Measurements from ENCODE around the gene GMDS. TPM values are rescaled to one million over a fixed set of nuclear protein-coding genes. Genes with fewer than 3 reads are reported as not detected.

Gene GMDS
- total RNA-seq, 8 experiments from 2014 or later: 4.5 to 61.7 (median 6.9) TPM

DNA sequence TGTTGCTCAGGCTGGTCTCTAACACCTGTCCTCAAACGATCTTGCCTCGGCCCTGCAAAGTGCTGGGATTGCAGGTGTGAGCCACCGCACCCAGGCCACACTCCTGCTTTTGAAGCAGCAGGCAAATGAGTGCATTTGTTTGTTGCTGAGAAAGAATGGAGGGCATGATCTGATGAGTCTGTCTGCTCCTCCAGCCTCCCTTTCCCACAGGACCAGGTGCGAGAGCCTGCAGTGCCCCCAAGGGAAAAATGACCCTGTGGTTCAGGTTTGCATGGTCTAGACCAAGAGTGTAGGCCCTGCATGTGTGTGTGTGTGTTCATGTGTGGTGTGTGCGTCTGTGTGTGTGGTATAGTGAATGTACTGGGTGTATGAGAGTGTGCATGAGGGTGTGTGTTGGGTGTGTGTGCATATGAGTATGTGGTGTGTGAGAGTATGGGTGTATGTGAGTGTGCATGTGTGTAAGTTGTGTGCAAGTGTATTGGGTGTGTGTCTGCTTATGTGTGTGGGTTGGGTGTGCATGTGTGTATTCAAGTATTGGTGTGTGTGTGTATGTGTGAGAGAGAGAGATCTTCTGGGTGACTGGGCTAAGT is 658.4 kb downstream of the GMDS start:
- in situ Hi-C loops (cut with MboI; ENCODE audit: low pct_unique_long_range_greater_than_20kb in 2 of 9, low sequenced_read_pairs in 9 of 9, unreplicated experiment in 9 of 9): loop anchor here in 5 of 9 experiments (25.0 kb wide), 3 partner anchors 775 to 1125 kb away; no protein-coding TSS in a partner anchor
- 71 to 100% (median 87%) methylated on average over 1 to 2 of the region's 5 CpGs; no CpG with 5 or more reads in 6 of the 10 experiments for WGBS, 10 experiments
- ATAC-seq (replicated peaks in 6 of 8): no peak
- no peaks in the 10 kb centered on the region for H3K4me1 ChIP-seq (replicated peaks in 1 of 2)
- no peak overlapping the region for H3K27ac ChIP-seq
- H3K4me3 ChIP-seq: no peak overlapping the region

DNA sequence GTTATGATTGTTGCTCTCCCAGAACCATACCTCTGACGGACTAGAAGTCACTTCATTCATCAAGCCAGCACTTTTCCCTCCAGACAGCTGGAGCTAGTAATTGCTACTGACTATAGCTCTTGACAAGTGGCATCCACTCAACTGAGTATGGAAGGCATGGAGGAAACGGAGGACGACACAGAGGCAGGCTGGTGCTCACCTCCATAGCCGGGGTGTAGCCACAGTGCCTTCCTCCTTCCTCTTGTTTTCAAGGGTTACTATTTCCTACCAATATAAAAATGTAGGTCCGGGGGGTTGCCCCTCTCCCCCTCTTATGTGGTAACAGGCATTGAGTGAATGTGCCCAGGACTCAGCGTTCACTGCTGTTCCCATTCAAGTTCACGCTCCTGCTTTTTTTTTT is 659.1 kb downstream of the GMDS start:
- H3K4me1 ChIP-seq (replicated peaks in 1 of 2): no peaks in the 10 kb centered on the region
- H3K27ac ChIP-seq: no peak overlapping the region
- H3K4me3 ChIP-seq: no peak overlapping the region
- in situ Hi-C loops (cut with MboI; ENCODE audit: low pct_unique_long_range_greater_than_20kb in 2 of 9, low sequenced_read_pairs in 9 of 9, unreplicated experiment in 9 of 9): loop anchor here in 5 of 9 experiments (25.0 kb wide), 3 partner anchors 776 to 1126 kb away; no protein-coding TSS in a partner anchor
- WGBS, 10 experiments: 43 to 100% (median 83%) methylated on average over 1 to 5 of the region's 7 CpGs; no CpG with 5 or more reads in 1 of the 10 experiments
- no peak for ATAC-seq (replicated peaks in 6 of 8)

DNA sequence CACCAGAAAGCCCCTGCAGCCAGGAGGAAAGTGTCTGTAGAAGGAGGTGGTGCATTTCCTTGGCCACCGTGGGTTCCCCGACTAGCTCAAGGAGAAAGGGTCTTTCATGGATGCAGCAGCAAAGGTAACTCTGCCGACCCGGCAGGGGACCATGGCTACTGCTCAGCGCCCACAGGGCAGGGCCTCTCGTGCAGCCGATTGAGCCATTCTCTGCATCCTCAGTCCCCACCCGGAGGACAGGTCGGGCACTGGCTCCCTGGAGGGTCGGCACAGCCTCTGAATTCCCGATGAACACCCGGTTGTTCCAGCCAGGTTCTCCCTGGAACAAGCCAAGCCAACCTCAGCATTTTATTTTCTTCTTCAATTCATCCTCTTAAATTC is 659.7 kb downstream of the GMDS start:
- ATAC-seq (replicated peaks in 6 of 8): no peak
- no peaks in the 10 kb centered on the region for H3K4me1 ChIP-seq (replicated peaks in 1 of 2)
- in situ Hi-C loops (cut with MboI; ENCODE audit: low pct_unique_long_range_greater_than_20kb in 2 of 9, low sequenced_read_pairs in 9 of 9, unreplicated experiment in 9 of 9): loop anchor here in 5 of 9 experiments (25.0 kb wide), 3 partner anchors 777 to 1127 kb away; no protein-coding TSS in a partner anchor
- H3K4me3 ChIP-seq: no peak overlapping the region
- no peak overlapping the region for H3K27ac ChIP-seq
- WGBS, 10 experiments: 53 to 100% (median 82%) methylated on average over 2 to 11 of the region's 12 CpGs; no CpG with 5 or more reads in 3 of the 10 experiments

DNA sequence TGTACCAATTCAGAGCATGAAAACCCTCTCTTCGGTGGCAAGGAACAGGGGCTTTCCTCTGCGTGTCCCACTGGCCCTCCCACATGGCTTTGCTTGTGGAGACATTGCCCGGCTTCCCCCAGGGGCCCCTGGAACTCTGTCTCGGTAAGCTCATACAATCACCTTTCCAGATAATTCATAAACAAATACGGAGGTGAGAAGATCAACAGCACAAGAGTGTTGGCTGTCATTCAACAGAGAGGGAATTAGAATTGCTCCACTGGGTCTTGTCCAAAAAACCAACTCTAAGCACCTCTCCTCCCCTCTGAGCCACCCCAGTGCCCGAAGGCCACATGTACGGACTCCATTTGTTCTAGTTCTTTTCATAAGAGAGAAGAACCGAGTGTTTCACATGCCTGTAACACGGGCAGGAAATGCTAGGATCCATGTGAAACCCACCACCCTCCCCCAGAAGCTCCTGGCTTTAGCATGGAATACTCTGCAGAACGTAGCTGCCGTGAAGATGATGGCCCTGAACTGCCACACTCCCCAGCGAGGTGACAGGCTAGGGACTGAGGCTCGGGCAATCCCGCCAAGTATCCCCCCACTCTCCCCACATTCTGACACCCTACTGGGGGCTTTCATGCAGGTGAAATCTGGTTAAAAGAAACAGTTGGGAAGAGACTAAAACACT is 660.3 kb downstream of the GMDS start:
- WGBS, 10 experiments: 35 to 93% (median 80%) methylated on average over 1 to 12 of the region's 14 CpGs; no CpG with 5 or more reads in 1 of the 10 experiments
- ATAC-seq (replicated peaks in 6 of 8): no peak
- no peak overlapping the region for H3K27ac ChIP-seq
- H3K4me3 ChIP-seq: no peak overlapping the region
- in situ Hi-C loops (cut with MboI; ENCODE audit: low pct_unique_long_range_greater_than_20kb in 2 of 9, low sequenced_read_pairs in 9 of 9, unreplicated experiment in 9 of 9): loop anchor here in 5 of 9 experiments (25.0 kb wide), 3 partner anchors 777 to 1127 kb away; no protein-coding TSS in a partner anchor
- H3K4me1 ChIP-seq (replicated peaks in 1 of 2): no peaks in the 10 kb centered on the region

DNA sequence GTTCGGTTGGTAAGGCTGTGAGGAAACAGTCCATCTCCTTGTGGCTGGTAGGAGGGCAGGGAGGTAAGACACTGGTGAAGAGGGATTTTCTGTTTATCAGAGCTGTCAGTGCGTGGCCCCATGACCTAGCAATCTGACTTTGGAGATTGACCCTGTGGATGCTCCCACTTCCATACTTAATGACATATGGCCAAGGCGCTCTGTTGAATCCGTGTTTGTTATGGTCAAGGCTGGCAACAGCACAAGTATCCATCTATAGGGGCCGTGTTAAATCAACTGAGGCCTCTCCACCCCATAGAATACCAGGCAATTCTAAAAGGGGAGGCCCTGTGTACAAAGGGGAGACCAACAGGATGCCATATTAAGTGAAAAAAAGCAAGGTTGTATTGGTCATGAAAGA is 661.3 kb downstream of the GMDS start:
- ATAC-seq (replicated peaks in 6 of 8): no peak
- in situ Hi-C loops (cut with MboI; ENCODE audit: low pct_unique_long_range_greater_than_20kb in 2 of 9, low sequenced_read_pairs in 9 of 9, unreplicated experiment in 9 of 9): loop anchor here in 5 of 9 experiments (25.0 kb wide), 3 partner anchors 778 to 1128 kb away; no protein-coding TSS in a partner anchor
- Histone ChIP-seq H3K4me1 (replicated peaks in 1 of 2) (no peaks in the 10 kb centered on the region), H3K4me3 (no peak overlapping the region), H3K27ac (no peak overlapping the region)
- WGBS, 10 experiments: 30 to 100% (median 90%) methylated on average over 1 to 5 of the region's 5 CpGs; no CpG with 5 or more reads in 1 of the 10 experiments

DNA sequence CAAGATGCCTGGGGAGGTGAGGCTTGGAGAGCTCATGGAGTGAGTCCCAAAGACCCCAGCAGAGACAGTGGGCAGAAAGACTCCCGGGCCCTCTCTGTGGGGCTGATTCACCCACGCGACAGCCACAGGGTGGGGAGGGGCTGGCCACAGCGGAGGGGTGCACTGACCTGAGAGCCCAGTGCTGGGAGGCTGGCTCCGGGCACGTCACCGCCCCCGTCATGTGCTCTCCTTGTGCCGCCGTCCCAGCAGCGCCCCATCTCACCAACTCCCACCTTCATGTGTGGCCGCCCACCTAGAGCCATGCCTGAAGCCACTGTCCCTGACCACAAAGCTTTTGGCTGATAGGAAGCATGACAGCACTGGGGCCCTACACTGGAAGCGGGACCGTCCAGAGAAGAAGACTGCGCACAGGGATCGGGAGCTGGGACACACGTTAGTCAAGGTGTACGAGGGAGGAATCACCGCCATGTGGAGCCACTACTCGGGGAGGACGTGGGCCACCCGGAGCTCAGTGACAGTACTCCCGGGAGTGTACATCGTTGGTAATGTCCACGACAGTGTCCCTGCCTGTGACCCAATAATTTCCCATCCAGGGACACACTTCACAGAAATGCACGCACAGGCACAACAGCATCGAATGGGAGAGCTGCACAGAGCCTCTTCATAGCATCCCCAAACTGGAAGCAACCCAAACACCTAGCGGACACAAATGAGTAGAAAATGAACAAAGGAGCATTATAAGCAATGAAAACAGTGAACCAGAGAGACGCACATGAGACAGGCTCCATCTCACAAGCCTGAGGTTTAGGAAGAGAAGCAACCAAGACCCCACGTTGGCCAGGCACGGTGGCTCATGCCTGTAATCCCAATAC is 664.0 kb downstream of the GMDS start:
- Histone ChIP-seq H3K27ac (no peak overlapping the region), H3K4me3 (no peak overlapping the region), H3K4me1 (replicated peaks in 1 of 2) (no peaks in the 10 kb centered on the region)
- WGBS, 10 experiments: 40 to 100% (median 87%) methylated on average over 1 to 6 of the region's 31 CpGs; no CpG with 5 or more reads in 3 of the 10 experiments
- in situ Hi-C loops (cut with MboI; ENCODE audit: low pct_unique_long_range_greater_than_20kb in 2 of 9, low sequenced_read_pairs in 9 of 9, unreplicated experiment in 9 of 9): loop anchor here in 5 of 9 experiments (25.0 kb wide), 3 partner anchors 781 to 1131 kb away; no protein-coding TSS in a partner anchor
- ATAC-seq (replicated peaks in 6 of 8): no peak

DNA sequence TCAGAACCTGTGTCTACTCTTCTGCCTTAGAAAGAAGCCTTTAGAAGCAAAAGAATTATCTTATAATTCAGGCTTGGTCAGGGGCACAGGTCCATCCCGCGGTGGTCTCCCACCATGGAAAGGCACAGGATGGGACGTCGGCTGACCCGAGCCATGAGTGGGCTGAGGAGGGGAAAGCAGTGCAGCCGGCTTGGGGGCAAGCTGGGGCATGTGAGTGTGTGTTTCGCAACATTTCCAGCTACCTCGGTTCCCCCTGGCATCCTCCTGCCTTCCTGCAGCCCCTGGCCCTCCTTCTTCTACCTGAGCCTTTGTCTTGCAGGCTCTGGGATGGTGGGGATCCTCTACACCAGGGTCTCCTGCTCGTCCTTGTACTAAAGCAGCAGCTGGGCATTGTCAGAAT is 664.8 kb downstream of the GMDS start:
- Histone ChIP-seq H3K4me1 (replicated peaks in 1 of 2) (peaks cover 0 to 2% of the 10 kb centered on the region in 2 donors), H3K27ac (no peak overlapping the region), H3K4me3 (no peak overlapping the region)
- in situ Hi-C loops (cut with MboI; ENCODE audit: low pct_unique_long_range_greater_than_20kb in 2 of 9, low sequenced_read_pairs in 9 of 9, unreplicated experiment in 9 of 9): loop anchor here in 5 of 9 experiments (25.0 kb wide), 3 partner anchors 782 to 1132 kb away; no protein-coding TSS in a partner anchor
- no peak for ATAC-seq (replicated peaks in 6 of 8)
- WGBS, 10 experiments: 57 to 100% (median 90%) methylated on average over 1 to 4 of the region's 9 CpGs; no CpG with 5 or more reads in 5 of the 10 experiments

DNA sequence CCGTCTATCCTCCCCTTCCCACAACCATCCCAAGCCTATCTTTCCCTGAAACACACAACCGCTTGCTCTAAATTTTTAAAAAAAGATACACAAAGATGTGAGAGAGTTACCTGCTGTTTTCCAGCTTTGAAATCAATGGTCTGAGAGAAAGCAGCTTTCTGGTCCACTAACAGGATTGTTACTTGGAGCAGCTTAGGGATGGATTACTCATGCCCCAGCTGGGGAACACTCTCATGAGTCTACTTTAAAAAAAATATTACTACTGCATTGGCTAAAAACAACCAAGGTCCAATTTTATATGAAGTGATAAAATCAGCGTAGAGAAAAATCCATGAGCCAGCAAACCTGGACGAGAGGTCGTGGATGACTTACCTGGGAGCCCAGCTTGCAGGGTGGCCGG is 665.3 kb downstream of the GMDS start:
- Histone ChIP-seq H3K4me1 (replicated peaks in 1 of 2) (peaks cover 0 to 7% of the 10 kb centered on the region in 2 donors), H3K4me3 (no peak overlapping the region), H3K27ac (no peak overlapping the region)
- in situ Hi-C loops (cut with MboI; ENCODE audit: low pct_unique_long_range_greater_than_20kb in 2 of 9, low sequenced_read_pairs in 9 of 9, unreplicated experiment in 9 of 9): loop anchor here in 5 of 9 experiments (25.0 kb wide), 3 partner anchors 782 to 1132 kb away; no protein-coding TSS in a partner anchor
- no peak for ATAC-seq (replicated peaks in 6 of 8)
- 65 to 93% (median 82%) methylated on average over 3 to 5 of the region's 6 CpGs; no CpG with 5 or more reads in 4 of the 10 experiments for WGBS, 10 experiments

DNA sequence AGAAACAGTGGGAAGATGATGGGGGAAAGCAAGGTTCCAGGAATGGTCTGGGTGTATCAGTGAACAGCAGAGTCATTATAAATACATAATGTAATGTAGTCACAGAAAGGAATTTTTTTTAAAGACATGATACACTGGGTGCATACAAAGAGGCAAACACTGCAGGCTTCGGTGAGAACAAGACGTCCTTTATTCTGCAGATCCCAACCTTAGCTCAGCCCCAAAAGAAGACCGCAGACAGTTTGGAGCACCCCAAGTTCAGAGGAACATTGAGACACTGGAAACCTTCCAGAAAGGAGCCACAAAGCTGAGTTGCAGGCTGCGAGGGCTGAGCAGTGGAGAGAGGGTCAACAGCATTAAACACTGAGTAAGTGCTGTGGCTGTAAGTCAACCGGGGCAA is 666.3 kb downstream of the GMDS start:
- 44 to 100% (median 81%) methylated on average over 1 to 4 of the region's 5 CpGs; no CpG with 5 or more reads in 1 of the 10 experiments for WGBS, 10 experiments
- in situ Hi-C loops (cut with MboI; ENCODE audit: low pct_unique_long_range_greater_than_20kb in 2 of 9, low sequenced_read_pairs in 9 of 9, unreplicated experiment in 9 of 9): loop anchor here in 5 of 9 experiments (25.0 kb wide), 3 partner anchors 783 to 1133 kb away; no protein-coding TSS in a partner anchor

DNA sequence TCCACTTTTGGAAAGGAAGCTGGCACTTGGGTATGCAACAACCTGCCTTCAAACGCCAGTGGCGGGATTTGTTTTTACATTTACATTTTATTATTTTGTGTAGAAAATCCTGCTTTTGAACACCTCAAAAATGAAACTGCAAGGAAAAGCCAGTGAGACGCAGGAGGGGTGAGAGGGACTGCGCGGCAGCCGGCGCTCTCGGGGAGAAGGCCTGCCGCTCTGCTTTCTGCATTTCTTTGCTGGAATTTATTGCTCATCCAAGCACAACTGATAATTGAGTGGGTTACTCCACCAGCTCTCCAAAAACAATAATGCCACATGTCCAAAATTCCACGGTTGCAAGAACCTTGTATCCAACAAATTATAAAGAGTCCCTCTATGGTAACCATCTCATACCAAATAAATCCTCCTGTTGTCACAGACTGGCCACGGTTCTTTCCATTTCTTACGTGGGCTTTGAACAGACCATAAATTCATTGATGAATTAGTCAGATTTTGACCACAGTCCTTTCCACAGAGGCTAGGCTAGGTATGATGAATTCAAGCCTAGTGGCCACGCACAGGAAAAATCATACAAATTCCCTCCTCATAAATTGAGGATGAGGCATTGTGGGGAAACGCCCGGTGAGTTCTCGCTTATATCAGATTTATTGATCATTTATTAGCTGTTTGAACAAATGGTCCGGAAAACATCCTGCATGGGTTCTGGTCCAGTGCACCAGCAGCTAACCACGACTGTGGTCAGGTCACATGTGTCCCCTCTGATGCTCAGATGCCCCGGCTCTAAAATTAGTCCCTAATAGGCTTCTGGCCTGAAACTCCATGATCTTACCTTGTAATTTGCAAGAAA is 667.3 kb downstream of the GMDS start:
- peak in 2 of 8 experiments; percentile 14 to 34 for ATAC-seq (replicated peaks in 6 of 8)
- peaks cover 2 to 8% of the 10 kb centered on the region in 2 donors for H3K4me1 ChIP-seq (replicated peaks in 1 of 2)
- H3K27ac ChIP-seq: no peak overlapping the region
- WGBS, 10 experiments: 42 to 98% (median 81%) methylated on average over 2 to 19 of the region's 19 CpGs
- no peak overlapping the region for H3K4me3 ChIP-seq
- in situ Hi-C loops (cut with MboI; ENCODE audit: low pct_unique_long_range_greater_than_20kb in 2 of 9, low sequenced_read_pairs in 9 of 9, unreplicated experiment in 9 of 9): loop anchor here in 5 of 9 experiments (25.0 kb wide), 3 partner anchors 784 to 1134 kb away; no protein-coding TSS in a partner anchor

More for the DNA sequence above, 666.3 kb downstream of the GMDS start:
- peaks cover 2 to 8% of the 10 kb centered on the region in 2 donors for H3K4me1 ChIP-seq (replicated peaks in 1 of 2)
- no peak overlapping the region for H3K4me3 ChIP-seq
- ATAC-seq (replicated peaks in 6 of 8): no peak
- no peak overlapping the region for H3K27ac ChIP-seq

DNA sequence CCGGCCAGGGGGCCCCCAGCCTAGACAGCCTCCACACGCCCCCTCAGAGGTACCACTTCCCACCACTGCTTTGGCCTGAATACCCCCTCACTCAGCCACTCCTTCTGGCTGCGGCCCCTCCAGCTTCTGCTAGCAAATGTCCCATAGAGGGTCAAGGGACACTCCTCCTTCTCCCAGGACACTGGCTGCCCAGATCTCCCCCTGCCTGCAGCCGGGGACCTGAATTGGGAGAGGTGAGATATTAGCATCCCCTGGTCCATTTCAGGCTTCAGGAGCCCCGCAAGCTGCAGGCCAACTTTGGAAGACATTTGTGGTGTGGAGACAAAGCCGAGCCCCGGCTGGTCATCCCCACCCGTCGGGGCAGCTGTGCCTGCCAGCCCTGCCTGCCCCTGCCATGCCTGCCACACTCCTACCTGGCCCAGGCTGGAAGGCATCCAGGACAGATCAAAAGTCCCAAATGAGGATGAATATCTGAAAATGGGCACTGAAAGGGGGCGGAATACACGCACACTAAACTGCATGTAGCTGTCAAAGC is 668.2 kb downstream of the GMDS start:
- WGBS, 10 experiments: 0 to 100% (median 90%) methylated on average over 1 to 4 of the region's 11 CpGs; no CpG with 5 or more reads in 5 of the 10 experiments
- Histone ChIP-seq H3K27ac (no peak overlapping the region), H3K4me3 (no peak overlapping the region), H3K4me1 (replicated peaks in 1 of 2) (peaks cover 2 to 8% of the 10 kb centered on the region in 2 donors)
- ATAC-seq (replicated peaks in 6 of 8): no peak
- in situ Hi-C loops (cut with MboI; ENCODE audit: low pct_unique_long_range_greater_than_20kb in 2 of 9, low sequenced_read_pairs in 9 of 9, unreplicated experiment in 9 of 9): loop anchor here in 5 of 9 experiments (25.0 kb wide), 3 partner anchors 785 to 1135 kb away; no protein-coding TSS in a partner anchor

All from motor neuron (in vitro differentiated cells).